Measurements from ENCODE around the gene TRPM5. TPM values are rescaled to one million over a fixed set of nuclear protein-coding genes. Genes with fewer than 3 reads are reported as not detected.

Gene TRPM5
- total RNA-seq, 1 donor from 2014 or later = 0.46 TPM

DNA sequence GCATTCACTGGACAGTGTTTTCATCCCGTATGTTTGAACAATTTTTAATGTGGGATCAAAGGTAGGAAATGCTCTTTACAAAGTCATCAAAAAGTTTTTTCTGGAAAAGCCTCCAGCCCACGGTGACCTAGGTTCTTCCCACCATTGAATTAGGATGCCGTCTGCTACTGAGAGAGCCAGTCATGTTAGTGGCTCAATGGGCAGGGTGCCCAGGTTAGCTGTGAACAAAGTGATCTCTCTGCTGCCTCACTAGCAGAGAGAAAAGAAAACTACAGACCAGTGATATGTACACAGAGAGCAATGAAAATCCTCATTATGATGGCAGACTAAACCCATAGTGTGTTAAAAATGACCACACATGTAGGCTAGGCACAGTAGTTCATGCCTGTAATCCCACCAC is 32.9 kb upstream of the TRPM5 start:
- no peak for DNase-seq (ENCODE audit: low spot score, unreplicated experiment)
- no peaks in the 10 kb centered on the region for H3K4me1 Mint-ChIP-seq (ENCODE audit: low read depth)
- H3K4me3 Mint-ChIP-seq (ENCODE audit: low read depth) = no peak overlapping the region
- H3K36me3 Mint-ChIP-seq (ENCODE audit: insufficient read depth) = peaks cover 2% of the 10 kb centered on the region
- peaks cover 11% of the 10 kb centered on the region for H3K9me3 Mint-ChIP-seq (ENCODE audit: low read depth)
- no peak for TF ChIP-seq CTCF (IDR thresholded peaks at IDR 0.05; ENCODE audit: unreplicated experiment)
- no peak overlapping the region for H3K27ac Mint-ChIP-seq
- peaks cover 55% of the 10 kb centered on the region for H3K27me3 Mint-ChIP-seq

DNA sequence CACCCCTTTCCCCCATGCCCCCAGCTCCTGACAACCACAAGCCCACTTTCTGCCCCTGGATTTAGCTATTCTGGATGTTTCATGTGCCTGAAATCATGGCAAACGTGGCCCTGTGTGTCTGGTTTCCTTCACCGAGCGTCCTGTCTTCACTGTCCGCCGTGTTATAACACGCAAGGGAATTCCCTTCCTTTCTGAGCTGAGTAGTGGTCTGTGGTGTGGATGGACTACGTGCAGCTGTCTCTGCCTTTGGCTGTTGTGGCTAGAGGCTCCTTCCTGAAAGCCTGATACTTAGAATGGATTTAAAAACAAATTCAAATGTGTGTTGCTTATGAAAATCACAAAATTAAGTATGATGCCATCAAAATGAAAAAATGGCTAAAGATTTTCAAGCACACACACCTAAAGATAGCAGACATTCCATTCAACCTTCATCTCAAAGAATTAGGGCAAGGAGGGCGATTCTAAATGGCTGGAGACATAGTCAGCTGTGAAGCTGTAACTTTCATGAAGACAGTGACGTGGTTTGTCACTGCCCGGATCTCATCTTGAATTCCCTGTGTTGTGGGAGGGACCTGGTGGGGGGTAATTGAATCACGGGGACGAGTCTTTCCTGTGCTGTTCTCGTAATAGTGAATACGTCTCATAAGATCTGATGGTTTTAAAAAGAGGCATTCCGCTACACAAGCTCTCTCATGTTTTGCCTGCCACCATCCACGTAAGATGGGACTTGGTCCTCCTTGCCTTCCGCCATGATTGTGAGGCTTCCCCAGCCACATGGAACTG is 31.0 kb upstream of the TRPM5 start:
- Mint-ChIP-seq H3K36me3 (ENCODE audit: insufficient read depth) (peaks cover 2% of the 10 kb centered on the region), H3K4me3 (ENCODE audit: low read depth) (no peak overlapping the region), H3K4me1 (ENCODE audit: low read depth) (no peaks in the 10 kb centered on the region), H3K27me3 (peaks cover 56% of the 10 kb centered on the region), H3K9me3 (ENCODE audit: low read depth) (peaks cover 11% of the 10 kb centered on the region), H3K27ac (no peak overlapping the region)
- DNase-seq (ENCODE audit: low spot score, unreplicated experiment) = no peak
- TF ChIP-seq CTCF (IDR thresholded peaks at IDR 0.05; ENCODE audit: unreplicated experiment) = no peak

- peaks cover 4% of the 10 kb centered on the region for H3K9me3 Mint-ChIP-seq (ENCODE audit: low read depth)
- H3K4me3 Mint-ChIP-seq (ENCODE audit: low read depth) = no peak overlapping the region
- no peak overlapping the region for H3K27ac Mint-ChIP-seq
- no peaks in the 10 kb centered on the region for H3K4me1 Mint-ChIP-seq (ENCODE audit: low read depth)
- H3K27me3 Mint-ChIP-seq = peaks cover 60% of the 10 kb centered on the region
- H3K36me3 Mint-ChIP-seq (ENCODE audit: insufficient read depth) = no peaks in the 10 kb centered on the region
- no peak for DNase-seq (ENCODE audit: low spot score, unreplicated experiment)
- TF ChIP-seq CTCF (IDR thresholded peaks at IDR 0.05; ENCODE audit: unreplicated experiment) = no peak
These were observed 30.0 kb upstream of the TRPM5 start for GRCh38 chr11:2474059-2474901.

GRCh38 chr11:2473361-2474058 is 29.2 kb upstream of the TRPM5 start:
- no peak overlapping the region for H3K27ac Mint-ChIP-seq
- no peaks in the 10 kb centered on the region for H3K36me3 Mint-ChIP-seq (ENCODE audit: insufficient read depth)
- TF ChIP-seq CTCF (IDR thresholded peaks at IDR 0.05; ENCODE audit: unreplicated experiment) = no peak
- no peaks in the 10 kb centered on the region for H3K4me1 Mint-ChIP-seq (ENCODE audit: low read depth)
- no peak overlapping the region for H3K4me3 Mint-ChIP-seq (ENCODE audit: low read depth)
- H3K27me3 Mint-ChIP-seq = peaks cover 68% of the 10 kb centered on the region
- H3K9me3 Mint-ChIP-seq (ENCODE audit: low read depth) = peaks cover 4% of the 10 kb centered on the region
- no peak for DNase-seq (ENCODE audit: low spot score, unreplicated experiment)

Measured in progenitor cell of endocrine pancreas (in vitro differentiated cells).